Measurements from ENCODE around the gene COX19. TPM values are rescaled to one million over a fixed set of nuclear protein-coding genes. Genes with fewer than 3 reads are reported as not detected.

The COX19 gene
- total and polyA plus RNA-seq, 2 donors (not counting 3 experiments of a cell fraction or from before 2014, with no cell fraction given): 6.8 to 10.6 TPM

GRCh38 chr7:1020849-1021251, 45.5 kb upstream of the COX19 start:
- H3K4me3 ChIP-seq (replicated peaks in 1 of 3; ENCODE audit: insufficient read depth in 1 of 3, low read depth in 1 of 3, low read length in 3 of 3): no peak overlapping the region
- H3K9me3 ChIP-seq (replicated peaks; ENCODE audit: control insufficient read depth, insufficient read depth, low read length): no peaks in the 10 kb centered on the region
- no peak overlapping the region for H3K27ac ChIP-seq (ENCODE audit: insufficient read depth, low read depth, low read length)
- no peaks in the 10 kb centered on the region for H4K20me1 ChIP-seq (replicated peaks; ENCODE audit: control insufficient read depth, extremely low read depth, insufficient read depth, low read length)
- H2AFZ ChIP-seq (ENCODE audit: low read depth, low read length): no peak overlapping the region
- intact Hi-C loops (cut with micrococcal nuclease): no loop called here
- POLR2A ChIA-PET: no interaction called here
- dilution Hi-C loops (cut with MboI; ENCODE audit: extremely low pct_ligation_motif_present, low sequenced_read_pairs): no loop called here
- FAIRE-seq (no peak), DNase-seq (ENCODE audit: low read depth, low spot score) (no peak)
- H3K36me3 ChIP-seq (ENCODE audit: control insufficient read depth in 2 of 2, extremely low read depth in 1 of 2, insufficient read depth in 2 of 2, low read length in 2 of 2): peaks cover 0 to 2% of the 10 kb centered on the region in 2 experiments
- H3K4me1 ChIP-seq (ENCODE audit: control insufficient read depth, extremely low read depth, insufficient read depth, low read length): no peaks in the 10 kb centered on the region
- H3K4me2 ChIP-seq (ENCODE audit: insufficient read depth, low read length): no peak overlapping the region
- CTCF ChIA-PET: interaction anchor here (2.0 to 5.5 kb wide), 2 partner anchors 28 to 45 kb away, joined by 8 to 46 read pairs; no protein-coding TSS in a partner anchor
- H3K27me3 ChIP-seq (ENCODE audit: control insufficient read depth in 2 of 2, insufficient read depth in 2 of 2, low read length in 2 of 2): no peaks in the 10 kb centered on the region
- no peaks in the 10 kb centered on the region for H3K9me1 ChIP-seq (replicated peaks; ENCODE audit: control insufficient read depth, extremely low read depth, insufficient read depth, low read length)
- H3K79me2 ChIP-seq (ENCODE audit: control insufficient read depth, insufficient read depth, low read length): peaks cover 13% of the 10 kb centered on the region
- no peak overlapping the region for H3K9ac ChIP-seq (replicated peaks; ENCODE audit: extremely low read depth, insufficient read depth, low read length)
- BruUV-seq (replicated peaks): no TSS peak
- TF ChIP-seq CTCF (IDR thresholded peaks at IDR 0.05; ENCODE audit: extremely low read depth in 1 of 2, insufficient read depth in 1 of 2, low read depth in 1 of 2, low read length in 2 of 2) (peak; percentile 3 to 16), FOS (IDR thresholded peaks at IDR 0.05; ENCODE audit: borderline replicate concordance, insufficient read depth, low read length) (no peak), POLR2A (IDR thresholded peaks at IDR 0.05; ENCODE audit: low read depth, low read length) (no peak)

- no TSS peak for BruUV-seq (replicated peaks)
- intact Hi-C loops (cut with micrococcal nuclease): no loop called here
Measured at GRCh38 chr7:1019789-1020610, 44.7 kb upstream of the COX19 start.

More at GRCh38 chr7:1019789-1020610, 44.7 kb upstream of the COX19 start:
- DNase-seq (ENCODE audit: low read depth, low spot score): no peak
- no peak overlapping the region for H2AFZ ChIP-seq (ENCODE audit: low read depth, low read length)
- no peaks in the 10 kb centered on the region for H3K4me1 ChIP-seq (ENCODE audit: control insufficient read depth, extremely low read depth, insufficient read depth, low read length)
- no peaks in the 10 kb centered on the region for H3K9me3 ChIP-seq (replicated peaks; ENCODE audit: control insufficient read depth, insufficient read depth, low read length)
- peaks cover 8% of the 10 kb centered on the region for H3K79me2 ChIP-seq (ENCODE audit: control insufficient read depth, insufficient read depth, low read length)
- ChIA-PET POLR2A (no interaction called here), CTCF (interaction anchor here (5.5 kb wide), 1 partner anchor 45 kb away, joined by 46 read pairs; no protein-coding TSS in a partner anchor)
- no peak overlapping the region for H3K27ac ChIP-seq (ENCODE audit: insufficient read depth, low read depth, low read length)
- no peak overlapping the region for H3K4me3 ChIP-seq (replicated peaks in 1 of 3; ENCODE audit: insufficient read depth in 1 of 3, low read depth in 1 of 3, low read length in 3 of 3)
- dilution Hi-C loops (cut with MboI; ENCODE audit: extremely low pct_ligation_motif_present, low sequenced_read_pairs): no loop called here
- no peaks in the 10 kb centered on the region for H4K20me1 ChIP-seq (replicated peaks; ENCODE audit: control insufficient read depth, extremely low read depth, insufficient read depth, low read length)
- FAIRE-seq: no peak
- no peaks in the 10 kb centered on the region for H3K9me1 ChIP-seq (replicated peaks; ENCODE audit: control insufficient read depth, extremely low read depth, insufficient read depth, low read length)
- no peaks in the 10 kb centered on the region for H3K27me3 ChIP-seq (ENCODE audit: control insufficient read depth in 2 of 2, insufficient read depth in 2 of 2, low read length in 2 of 2)
- no peaks in the 10 kb centered on the region for H3K36me3 ChIP-seq (ENCODE audit: control insufficient read depth in 2 of 2, extremely low read depth in 1 of 2, insufficient read depth in 2 of 2, low read length in 2 of 2)
- no peak overlapping the region for H3K9ac ChIP-seq (replicated peaks; ENCODE audit: extremely low read depth, insufficient read depth, low read length)
- H3K4me2 ChIP-seq (ENCODE audit: insufficient read depth, low read length): no peak overlapping the region
- TF ChIP-seq MAX (IDR thresholded peaks at IDR 0.05; ENCODE audit: insufficient read depth, insufficient read length): no peak
- TF ChIP-seq JUN (IDR thresholded peaks at IDR 0.05; ENCODE audit: borderline replicate concordance, insufficient read depth, insufficient read length, low read depth): no peak
- no peak for TF ChIP-seq EZH2 (IDR thresholded peaks at IDR 0.05; ENCODE audit: borderline replicate concordance, low read depth, low read length, severe bottlenecking)
- TF ChIP-seq POLR2A (IDR thresholded peaks at IDR 0.05; ENCODE audit: low read depth, low read length): no peak
- no peak for TF ChIP-seq POLR2AphosphoS5 (IDR thresholded peaks at IDR 0.05; ENCODE audit: insufficient read depth, low read depth, low read length)
- no peak for TF ChIP-seq MYC (IDR thresholded peaks at IDR 0.05; ENCODE audit: low read depth, low read length)
- no peak for TF ChIP-seq CTCF (IDR thresholded peaks at IDR 0.05; ENCODE audit: extremely low read depth in 1 of 2, insufficient read depth in 1 of 2, low read depth in 1 of 2, low read length in 2 of 2)
- no peak for TF ChIP-seq FOS (IDR thresholded peaks at IDR 0.05; ENCODE audit: borderline replicate concordance, insufficient read depth, low read length)
- no peak for TF ChIP-seq GATA2 (IDR thresholded peaks at IDR 0.05; ENCODE audit: insufficient read depth, insufficient read length, low read depth, low read length)
